Neuronal stem cell (in vitro differentiated cells): ENCODE results near the gene CACNA1C.

Experiments used
- DNase-seq: peaks from one replicate; pipeline ENCODE4 v3.0.0-alpha.2; 2013; ENCODE audit warnings: low spot score
- H2AFZ ChIP-seq: one replicate; pipeline ENCODE4 v1.6.1; 2013; ENCODE audit warnings: mild to moderate bottlenecking, low read length, inconsistent platforms
- H2AK5ac ChIP-seq: 2 replicates; pipeline ENCODE4 v1.6.1; 2013; ENCODE audit warnings: low read depth, mild to moderate bottlenecking, inconsistent platforms, low read length, moderate library complexity, mixed read lengths
- H2BK120ac ChIP-seq: 2 replicates; pipeline ENCODE4 v1.6.1; 2013; ENCODE audit warnings: low read depth, mild to moderate bottlenecking, inconsistent platforms, low read length, moderate library complexity, mixed read lengths
- H2BK12ac ChIP-seq: one replicate; pipeline ENCODE4 v1.6.1; 2013; ENCODE audit warnings: low read length, inconsistent platforms
- H2BK15ac ChIP-seq: 2 replicates; pipeline ENCODE4 v1.6.1; 2013; ENCODE audit warnings: mild to moderate bottlenecking, low read length, inconsistent platforms, mixed read lengths
- H2BK5ac ChIP-seq: one replicate; pipeline ENCODE4 v1.6.1; 2013; ENCODE audit warnings: inconsistent platforms, mild to moderate bottlenecking, low read length, moderate library complexity
- H3K14ac ChIP-seq: one replicate; pipeline ENCODE4 v1.6.1; 2013; ENCODE audit warnings: low read length, inconsistent platforms
- H3K18ac ChIP-seq: 2 replicates; pipeline ENCODE4 v1.6.1; 2013; ENCODE audit warnings: low read length, inconsistent platforms
- H3K23ac ChIP-seq: 2 replicates; pipeline ENCODE4 v1.6.1; 2013; ENCODE audit warnings: low read depth, mild to moderate bottlenecking, mixed read lengths, low read length, inconsistent platforms; ENCODE audit not compliant: poor library complexity
- H3K27ac ChIP-seq: replicated peaks from 3 replicates; pipeline ENCODE4 v1.5.1; 2013; ENCODE audit warnings: low read length, inconsistent platforms
- H3K27me3 ChIP-seq, 3 experiments: 2 replicates each; pipeline ENCODE4 v1.6.1; 2013; ENCODE audit warnings: low read length in 3 of 3, mild to moderate bottlenecking in 2 of 3, inconsistent platforms in 1 of 3, low read depth in 1 of 3, mixed read lengths in 1 of 3, moderate library complexity in 1 of 3; ENCODE audit not compliant: control insufficient read depth in 3 of 3, insufficient read depth in 3 of 3
- H3K36me3 ChIP-seq, 2 donors: replicated peaks in 1 of 2; 2 replicates each; pipeline ENCODE4 v1.6.1; 2013; ENCODE audit warnings: low read length in 2 of 2; ENCODE audit not compliant: control insufficient read depth in 2 of 2, insufficient read depth in 2 of 2
- H3K4ac ChIP-seq: 2 replicates; pipeline ENCODE4 v1.6.1; 2013; ENCODE audit warnings: inconsistent platforms, mild to moderate bottlenecking, low read length, moderate library complexity
- H3K4me1 ChIP-seq, 2 donors: 1 replicate in 1 of 2; 2 replicates in 1 of 2; pipeline ENCODE4 v1.6.1; 2013; ENCODE audit warnings: low read length in 2 of 2, low read depth in 1 of 2; ENCODE audit not compliant: control insufficient read depth in 2 of 2, insufficient read depth in 1 of 2
- H3K4me2 ChIP-seq: one replicate; pipeline ENCODE4 v1.6.1; 2013; ENCODE audit warnings: mild to moderate bottlenecking, low read length, inconsistent platforms; ENCODE audit not compliant: insufficient read depth, poor library complexity, severe bottlenecking
- H3K4me3 ChIP-seq, 2 donors: 2 replicates each; pipeline ENCODE4 v1.5.1; 2013; ENCODE audit warnings: low read length in 2 of 2, mild to moderate bottlenecking in 2 of 2, inconsistent platforms in 1 of 2, moderate library complexity in 1 of 2
- H3K79me1 ChIP-seq: one replicate; pipeline ENCODE4 v1.6.1; 2013; ENCODE audit warnings: low read depth, mild to moderate bottlenecking, inconsistent platforms, low read length, moderate library complexity
- H3K9ac ChIP-seq: one replicate; pipeline ENCODE4 v1.6.1; 2013; ENCODE audit warnings: mild to moderate bottlenecking, low read depth, low read length, inconsistent platforms; ENCODE audit not compliant: poor library complexity
- H3K9me3 ChIP-seq, 2 donors: replicated peaks in 1 of 2; 2 replicates each; pipeline versions ENCODE3 to v1.6.1; 2013; ENCODE audit warnings: low read length in 2 of 2, mild to moderate bottlenecking in 2 of 2, inconsistent platforms in 1 of 2, low read depth in 1 of 2, mixed read lengths in 1 of 2, moderate library complexity in 1 of 2; ENCODE audit not compliant: control insufficient read depth in 2 of 2, insufficient read depth in 1 of 2
- H4K8ac ChIP-seq: one replicate; pipeline ENCODE4 v1.6.1; 2013; ENCODE audit warnings: low read depth, mild to moderate bottlenecking, inconsistent platforms, low read length, moderate library complexity
- H4K91ac ChIP-seq: one replicate; pipeline ENCODE4 v1.6.1; 2013; ENCODE audit warnings: low read length, low read depth, mild to moderate bottlenecking, inconsistent platforms; ENCODE audit not compliant: poor library complexity
- WGBS, 2 donors: extraction: QIAGEN DNeasy Blood & Tissue Kit; methylation state at CpG; one replicate each; pipeline ENCODE4 v1.1.7; 2013; ENCODE audit warnings: missing lambda C conversion rate in 2 of 2, mixed read lengths in 1 of 2; ENCODE audit not compliant: insufficient read length in 2 of 2, insufficient replicate concordance in 1 of 2; ENCODE audit errors: extremely low coverage in 2 of 2; 5-methylcytosine and 5-hydroxymethylcytosine counted together

CACNA1C gene

DNA sequence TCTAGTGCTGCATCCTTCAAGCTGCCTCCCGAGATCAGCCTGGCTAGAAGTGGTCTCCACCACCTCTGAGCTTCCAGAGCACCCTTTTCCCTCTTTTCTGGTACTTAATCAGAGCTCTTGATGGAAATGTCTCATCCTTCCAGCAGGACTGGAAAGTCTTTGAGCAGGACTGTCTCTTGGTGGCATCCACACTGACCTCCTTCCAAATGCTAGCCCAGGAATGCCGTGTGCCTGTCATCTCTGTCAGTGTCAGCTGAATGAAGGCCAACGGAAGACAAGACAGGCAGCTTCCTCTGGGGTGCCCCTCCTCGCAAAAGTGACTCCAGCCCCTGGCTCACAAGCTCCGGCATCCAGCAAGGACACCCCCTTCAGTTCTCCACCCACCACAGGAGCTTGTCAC is 570.7 kb downstream of the CACNA1C start:
- no peak overlapping the region for H2BK120ac ChIP-seq
- no peak overlapping the region for H4K8ac ChIP-seq
- peaks cover 0 to 27% (median 0%) of the 10 kb centered on the region in 3 experiments for H3K27me3 ChIP-seq
- H3K4me2 ChIP-seq: no peak overlapping the region
- no peak overlapping the region for H3K23ac ChIP-seq
- H3K18ac ChIP-seq: no peak overlapping the region
- no peak overlapping the region for H2AFZ ChIP-seq
- H2BK15ac ChIP-seq: no peak overlapping the region
- no peak overlapping the region for H3K27ac ChIP-seq
- H3K4me3 ChIP-seq: no peak overlapping the region
- no peak for DNase-seq
- no peak overlapping the region for H3K4ac ChIP-seq
- no peak overlapping the region for H4K91ac ChIP-seq
- H3K9ac ChIP-seq: no peak overlapping the region
- no peak overlapping the region for H2BK12ac ChIP-seq
- no CpG with 5 or more reads among the region's 5 CpGs for WGBS, 2 donors
- H3K14ac ChIP-seq: no peak overlapping the region
- H3K4me1 ChIP-seq: peaks cover 0 to 8% of the 10 kb centered on the region in 2 donors
- H2BK5ac ChIP-seq: no peak overlapping the region
- H2AK5ac ChIP-seq: peak overlapping the region; percentile 51
- H3K79me1 ChIP-seq: no peaks in the 10 kb centered on the region
- no peaks in the 10 kb centered on the region for H3K36me3 ChIP-seq
- no peaks in the 10 kb centered on the region for H3K9me3 ChIP-seq

DNA sequence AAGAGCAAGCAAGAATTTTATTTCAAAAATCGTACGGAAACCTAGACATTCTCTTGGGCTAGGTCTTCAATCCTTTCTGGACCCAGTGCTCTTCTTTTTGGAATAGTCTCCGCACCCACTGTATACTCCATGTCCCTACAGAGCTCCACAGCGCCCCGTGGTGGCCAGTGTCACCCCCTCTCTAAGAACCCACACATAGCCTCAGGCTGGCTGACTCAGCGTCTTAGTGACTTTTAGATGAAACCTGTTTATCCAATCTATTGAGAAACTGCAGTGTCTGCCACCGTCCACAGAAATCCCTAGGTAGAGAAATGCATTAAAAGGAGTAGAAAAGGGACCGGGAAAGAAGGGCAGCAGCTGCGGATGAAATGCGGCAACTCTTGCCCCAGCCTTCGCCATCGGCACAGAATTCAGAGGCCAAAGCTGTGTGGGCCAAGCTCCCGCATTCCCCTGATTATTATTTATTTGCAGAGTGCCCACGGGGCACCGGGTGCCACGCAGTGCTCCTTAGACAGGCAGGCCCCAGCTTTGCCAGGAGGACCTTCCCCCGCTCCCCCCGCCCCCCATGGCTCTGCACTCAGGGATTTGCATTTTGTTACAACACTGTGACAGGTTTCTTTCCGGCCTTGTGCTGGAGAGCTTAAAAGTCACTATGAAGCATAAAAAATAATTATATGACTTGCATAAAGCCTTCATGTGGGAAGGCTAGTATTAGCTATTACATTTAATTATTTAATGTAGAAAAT is 571.9 kb downstream of the CACNA1C start:
- Histone ChIP-seq H3K18ac (peak overlapping the region; percentile 7), H3K14ac (no peak overlapping the region), H3K27me3 (peaks cover 0 to 25% (median 0%) of the 10 kb centered on the region in 3 experiments), H3K4me3 (no peak overlapping the region), H3K27ac (no peak overlapping the region), H3K4me1 (peaks cover 0 to 8% of the 10 kb centered on the region in 2 donors), H3K23ac (no peak overlapping the region), H2BK15ac (no peak overlapping the region), H3K79me1 (no peaks in the 10 kb centered on the region), H2BK12ac (no peak overlapping the region), H3K36me3 (no peaks in the 10 kb centered on the region), H3K4me2 (no peak overlapping the region), H3K9me3 (no peaks in the 10 kb centered on the region), H2BK5ac (no peak overlapping the region), H4K8ac (no peak overlapping the region), H2AFZ (peak overlapping the region; percentile 22), H4K91ac (no peak overlapping the region), H3K9ac (no peak overlapping the region), H2AK5ac (no peak overlapping the region), H2BK120ac (no peak overlapping the region), H3K4ac (no peak overlapping the region)
- no CpG with 5 or more reads among the region's 19 CpGs for WGBS, 2 donors
- peak; percentile 36 for DNase-seq

DNA sequence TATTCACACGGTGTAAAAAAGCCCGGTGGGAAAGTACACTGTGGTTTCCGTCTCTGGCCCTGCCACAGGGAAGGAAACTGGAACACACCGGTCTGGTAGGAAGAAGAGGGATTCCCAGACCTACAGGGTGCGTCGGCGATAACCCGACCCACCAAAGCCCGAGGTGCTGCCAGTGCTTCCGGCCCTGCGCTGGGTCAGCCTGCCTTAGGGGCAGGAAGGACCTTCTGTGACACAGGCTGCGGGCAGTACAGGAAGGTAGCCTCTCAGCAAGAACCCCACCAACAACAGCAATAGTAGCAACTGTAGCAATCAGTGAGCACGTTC is 572.5 kb downstream of the CACNA1C start:
- no CpG with 5 or more reads among the region's 13 CpGs for WGBS, 2 donors
- no peaks in the 10 kb centered on the region for H3K9me3 ChIP-seq
- peak overlapping the region; percentile 17 for H3K23ac ChIP-seq
- no peak overlapping the region for H2AFZ ChIP-seq
- no peak overlapping the region for H3K4ac ChIP-seq
- H3K4me1 ChIP-seq: peaks cover 0 to 8% of the 10 kb centered on the region in 2 donors
- peak overlapping the region; percentile 40 for H2AK5ac ChIP-seq
- no peak overlapping the region for H3K4me2 ChIP-seq
- H3K14ac ChIP-seq: no peak overlapping the region
- H2BK15ac ChIP-seq: no peak overlapping the region
- no peak overlapping the region for H2BK12ac ChIP-seq
- no peak overlapping the region for H4K91ac ChIP-seq
- H3K27ac ChIP-seq: no peak overlapping the region
- H3K79me1 ChIP-seq: no peaks in the 10 kb centered on the region
- no peak overlapping the region for H4K8ac ChIP-seq
- H3K27me3 ChIP-seq: peaks cover 0 to 25% (median 0%) of the 10 kb centered on the region in 3 experiments
- H3K18ac ChIP-seq: peak overlapping the region; percentile 44
- no peak overlapping the region for H2BK5ac ChIP-seq
- no peak overlapping the region for H2BK120ac ChIP-seq
- no peak overlapping the region for H3K4me3 ChIP-seq
- no peak overlapping the region for H3K9ac ChIP-seq
- no peaks in the 10 kb centered on the region for H3K36me3 ChIP-seq
- no peak for DNase-seq

DNA sequence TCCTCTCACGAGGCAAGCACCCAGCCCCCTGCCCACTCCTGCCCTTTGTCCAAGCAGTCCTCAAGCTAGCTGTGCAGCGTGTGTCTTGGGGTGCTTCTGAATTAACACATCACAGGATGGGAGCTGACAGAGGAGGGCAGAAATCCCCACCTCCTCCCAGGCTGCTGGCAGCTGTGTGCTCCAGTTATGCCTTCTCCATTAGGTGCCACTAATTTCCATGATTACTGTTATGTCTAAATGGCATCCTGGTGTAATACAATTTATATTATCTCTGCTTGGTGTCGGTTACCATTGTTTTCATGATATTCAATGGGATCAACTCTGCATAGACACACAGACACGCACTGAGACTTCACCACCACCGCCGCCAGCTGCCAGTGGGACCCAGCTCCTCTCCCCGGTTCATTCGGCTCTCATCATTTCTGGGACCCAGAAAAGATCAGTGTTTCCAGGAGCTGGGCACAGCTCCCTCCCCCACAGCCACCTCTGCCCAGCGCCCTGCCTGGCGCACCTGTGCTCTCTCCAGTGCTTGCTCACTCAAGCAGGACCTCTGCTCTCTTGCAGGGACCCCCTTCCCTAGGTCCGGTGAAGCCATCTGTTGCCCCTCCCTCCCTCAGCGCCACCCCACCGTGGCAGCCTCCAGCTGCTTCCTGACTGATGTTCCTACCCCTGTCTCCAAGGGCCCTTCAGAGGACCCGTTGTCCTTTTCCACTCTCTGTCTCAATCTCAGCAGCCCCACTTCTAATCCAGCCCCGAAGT is 574.5 kb downstream of the CACNA1C start:
- Histone ChIP-seq H3K4ac (no peak overlapping the region), H3K14ac (no peak overlapping the region), H3K23ac (no peak overlapping the region), H2BK15ac (no peak overlapping the region), H2AK5ac (peak overlapping the region; percentile 64), H3K9ac (no peak overlapping the region), H2AFZ (no peak overlapping the region), H3K79me1 (no peaks in the 10 kb centered on the region), H3K4me2 (no peak overlapping the region), H2BK12ac (no peak overlapping the region), H3K27me3 (peaks cover 0 to 22% (median 0%) of the 10 kb centered on the region in 3 experiments), H3K18ac (peak overlapping the region; percentile 17), H2BK5ac (no peak overlapping the region), H3K36me3 (no peaks in the 10 kb centered on the region), H3K27ac (no peak overlapping the region), H3K4me3 (no peak overlapping the region), H4K8ac (no peak overlapping the region), H3K9me3 (no peaks in the 10 kb centered on the region), H2BK120ac (no peak overlapping the region), H3K4me1 (peaks cover 0 to 7% of the 10 kb centered on the region in 2 donors), H4K91ac (peak overlapping the region; percentile 3)
- WGBS, 2 donors: no CpG with 5 or more reads among the region's 15 CpGs
- DNase-seq: no peak
